COR-L47 (cell line): ENCODE results near the gene THAP10.
A peak's percentile ranks its signal among the peaks of the same experiment; 100 is the strongest.

Source experiments
- DNase-seq: peaks from one replicate; lab custom pipeline; 2025; lab: John Stamatoyannopoulos, UW

THAP10 gene

GRCh38 chr15:70853973-70854665, 38.1 kb downstream of the THAP10 start, which contains the start of gene LARP6:
Gene LARP6, minus strand, starts transcription at chr15:70854157. Its CDS starts 69 bp downstream, at chr15:70854088.
- peak; percentile 32 for DNase-seq

GRCh38 chr15:70853318-70853972, 38.8 kb downstream of the THAP10 start:
- DNase-seq = no peak

GRCh38 chr15:70852501-70853317, 39.5 kb downstream of the THAP10 start:
- DNase-seq = no peak

- DNase-seq = no peak
Observed at GRCh38 chr15:70851889-70852288, 40.3 kb downstream of the THAP10 start.

GRCh38 chr15:70845602-70846360, 46.5 kb downstream of the THAP10 start:
- peak; percentile 31 for DNase-seq

GRCh38 chr15:70837476-70837875, 54.8 kb downstream of the THAP10 start:
- no peak for DNase-seq

GRCh38 chr15:70835841-70836240, 56.4 kb downstream of the THAP10 start:
- DNase-seq = no peak

GRCh38 chr15:70835415-70835814, 56.8 kb downstream of the THAP10 start:
- no peak for DNase-seq

- DNase-seq = no peak
Observed at GRCh38 chr15:70834999-70835398, 57.2 kb downstream of the THAP10 start.

GRCh38 chr15:70833861-70834765, 58.1 kb downstream of the THAP10 start:
- DNase-seq = peak; percentile 69

GRCh38 chr15:70833422-70833821, 58.8 kb downstream of the THAP10 start:
- no peak for DNase-seq

- no peak for DNase-seq
Observed at GRCh38 chr15:70832176-70832575, 60.1 kb downstream of the THAP10 start.
